DMS53 treated with DMSO at 0.1 percent for 48 hours (cell line): ENCODE data around the gene PTGIR.

ENCODE experiments used
- DNase-seq: peaks from one replicate; lab custom pipeline; 2025; ENCODE audit not compliant: unreplicated experiment; lab: John Stamatoyannopoulos, UW

The PTGIR gene

DNA sequence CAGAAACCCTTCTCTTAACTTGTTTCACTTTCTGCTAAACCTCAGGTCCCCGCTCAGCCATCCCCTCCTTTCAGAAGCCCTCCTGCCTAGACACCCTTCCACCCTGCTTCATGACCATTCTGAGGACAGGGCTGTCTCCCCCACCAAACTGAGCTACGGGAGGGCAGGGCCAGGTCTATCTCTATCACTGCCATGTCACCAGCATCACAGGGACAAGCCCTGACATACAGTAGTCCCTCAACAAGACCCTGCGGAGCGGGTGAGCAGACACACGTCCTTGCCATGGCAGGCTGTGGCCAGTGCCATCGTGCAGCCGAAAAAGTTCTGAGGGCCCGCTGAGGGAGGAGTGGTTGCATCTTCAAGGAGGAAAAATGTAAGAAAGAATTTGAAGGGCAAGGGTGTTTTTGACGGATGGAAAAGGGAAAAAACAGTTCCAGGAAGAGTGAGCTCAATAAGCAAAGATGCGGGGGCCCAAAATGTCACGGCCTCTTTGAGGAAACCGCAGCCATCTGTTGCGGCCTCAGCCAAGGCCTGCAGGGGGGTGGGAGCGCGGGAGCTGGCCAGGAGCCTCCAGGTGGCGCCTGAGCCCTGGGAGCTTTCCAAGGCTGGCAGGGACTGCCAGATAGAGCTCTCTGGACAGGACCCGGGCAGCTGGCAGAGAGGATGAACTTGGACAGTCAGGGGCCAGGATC is 8.1 kb downstream of the PTGIR start:
- peak; percentile 38 for DNase-seq

DNA sequence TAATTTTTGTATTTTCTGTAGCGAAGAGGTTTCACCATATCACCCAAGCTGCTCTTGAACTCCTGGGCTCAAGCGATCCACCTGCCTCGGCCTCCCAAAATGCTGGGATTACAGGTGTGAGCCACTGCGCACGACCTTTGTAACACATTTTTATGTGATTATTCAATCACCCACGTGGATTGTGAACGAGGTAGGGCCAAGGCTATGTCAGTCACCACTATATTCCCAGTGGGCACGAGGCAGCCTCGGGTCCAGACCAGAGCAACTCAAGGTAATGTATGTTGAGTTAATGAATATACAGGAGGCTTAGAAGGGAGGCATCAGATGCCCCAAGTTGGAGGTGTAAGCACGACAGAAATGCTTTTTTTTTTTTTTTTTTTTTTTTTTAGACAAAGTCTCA is 8.9 kb downstream of the PTGIR start:
- DNase-seq = no peak

DNA sequence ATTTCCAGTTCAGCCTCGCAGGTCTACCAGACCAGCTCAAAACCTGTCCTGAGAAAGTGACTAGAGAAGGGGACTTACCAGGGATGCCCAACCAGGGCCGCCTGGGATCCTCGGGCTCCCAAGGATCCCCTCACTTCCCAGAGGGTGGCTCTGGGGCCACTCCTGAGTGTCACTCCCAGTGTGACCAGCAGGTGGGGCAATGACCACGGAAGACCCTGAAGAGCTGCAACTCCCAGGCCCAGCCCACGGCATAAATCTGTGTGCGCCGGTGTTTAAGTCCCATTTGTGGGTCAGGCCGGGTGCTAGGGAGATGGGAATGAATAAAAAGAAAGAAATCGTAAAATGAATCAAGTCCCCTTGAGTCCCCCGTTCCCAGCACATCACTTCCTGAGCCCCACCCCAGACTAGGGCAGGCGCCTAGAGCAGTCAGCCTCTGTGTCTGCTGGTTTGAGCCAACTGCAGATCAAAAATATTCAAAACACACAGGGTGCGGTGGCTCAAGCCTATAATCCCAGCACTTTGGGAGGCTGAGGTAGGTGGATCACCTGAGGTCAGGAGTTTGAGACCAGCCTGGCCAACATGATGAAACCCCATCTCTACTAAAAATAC is 10.7 kb downstream of the PTGIR start:
- peak; percentile 43 for DNase-seq

DNA sequence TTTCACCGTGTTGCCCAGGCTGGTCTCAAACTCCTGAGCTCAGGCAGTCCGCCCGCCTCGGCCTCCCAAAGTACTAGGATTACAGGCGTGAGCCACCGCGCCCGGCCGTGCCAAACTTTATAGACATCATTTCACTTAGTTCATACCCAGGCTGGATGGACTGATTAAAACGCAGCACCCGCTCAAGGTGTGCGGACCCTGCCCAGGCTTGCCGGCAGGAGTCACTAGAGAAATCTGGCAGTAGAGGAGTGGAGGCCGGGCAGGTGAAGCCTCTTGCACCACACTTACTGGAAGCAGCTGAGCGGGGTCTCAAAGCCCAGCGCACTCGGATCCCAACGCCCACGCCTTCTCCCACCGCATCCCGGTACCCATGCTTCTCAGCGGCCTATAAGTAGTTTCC is 11.4 kb downstream of the PTGIR start:
- DNase-seq = no peak

DNA sequence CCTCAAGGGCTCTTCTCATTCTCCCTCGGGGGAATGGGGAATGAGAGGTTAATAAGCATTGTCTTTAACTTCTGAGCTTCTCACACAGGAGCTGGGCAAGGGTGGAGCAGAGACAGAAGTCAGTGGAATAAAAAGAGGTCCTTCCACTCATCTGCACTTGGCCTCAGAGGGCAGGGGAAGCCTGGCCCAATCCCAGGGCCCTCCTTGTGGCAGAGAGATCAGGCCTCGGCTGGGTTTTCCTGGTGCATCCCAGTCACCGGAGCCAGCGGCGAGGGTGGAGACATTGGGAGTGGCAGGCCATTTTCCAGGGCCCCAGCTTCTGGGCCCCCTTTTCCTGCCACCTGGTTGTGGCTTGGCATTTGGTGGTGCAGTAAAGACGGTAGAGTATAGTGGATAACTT is 13.1 kb downstream of the PTGIR start:
- no peak for DNase-seq

DNA sequence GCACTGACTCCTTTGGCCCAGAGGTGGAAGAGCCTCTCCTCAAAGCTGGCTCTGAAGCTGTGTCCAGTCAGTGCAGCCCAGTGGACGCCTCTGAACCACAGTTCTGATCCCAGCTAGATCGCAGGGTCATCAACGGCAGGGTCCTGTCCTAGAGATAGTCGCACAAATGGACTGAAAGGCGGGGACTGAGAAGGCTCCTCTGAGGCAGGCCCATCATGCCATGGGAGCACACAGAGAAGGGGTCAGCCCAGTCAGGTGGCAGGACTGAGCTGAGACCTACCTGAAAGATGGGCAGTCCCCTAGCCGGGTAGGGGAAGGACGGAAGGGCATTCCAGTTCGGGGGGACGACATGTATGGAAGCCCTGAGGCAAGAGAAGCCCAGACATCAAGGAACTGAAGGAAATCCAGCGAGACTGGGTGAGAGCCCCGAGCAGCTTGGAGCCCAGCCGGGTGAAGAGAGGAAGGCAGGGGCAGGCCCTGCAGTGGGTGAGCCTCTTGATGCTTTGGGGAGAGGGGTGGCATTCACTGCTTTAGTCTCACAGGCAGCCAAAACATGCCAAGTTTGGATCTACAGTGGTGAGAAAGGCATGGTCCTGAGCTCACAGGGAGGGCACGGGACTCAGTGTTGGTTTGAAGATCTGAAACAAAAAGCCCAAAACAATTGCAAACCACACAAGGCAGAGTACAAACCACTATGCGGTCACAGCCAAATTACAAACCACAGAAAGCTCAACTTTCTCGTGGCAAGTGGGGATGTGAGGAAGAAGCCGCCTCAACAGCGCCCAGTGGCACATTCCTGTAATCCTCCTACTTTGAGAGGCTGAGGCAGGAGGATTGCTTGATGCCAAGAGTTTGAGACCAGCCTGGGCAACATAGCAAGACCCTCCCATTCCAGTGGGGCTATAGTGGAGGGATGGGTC is 13.8 kb downstream of the PTGIR start:
- DNase-seq = no peak

DNA sequence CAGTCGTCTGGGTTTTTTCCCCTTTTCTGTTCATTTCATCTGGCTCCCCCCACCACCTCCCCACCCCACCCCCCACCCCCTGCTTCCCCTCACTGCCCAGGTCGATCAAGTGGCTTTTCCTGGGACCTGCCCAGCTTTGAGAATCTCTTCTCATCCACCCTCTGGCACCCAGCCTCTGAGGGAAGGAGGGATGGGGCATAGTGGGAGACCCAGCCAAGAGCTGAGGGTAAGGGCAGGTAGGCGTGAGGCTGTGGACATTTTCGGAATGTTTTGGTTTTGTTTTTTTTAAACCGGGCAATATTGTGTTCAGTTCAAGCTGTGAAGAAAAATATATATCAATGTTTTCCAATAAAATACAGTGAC is 14.5 kb downstream of the PTGIR start:
- no peak for DNase-seq

DNA sequence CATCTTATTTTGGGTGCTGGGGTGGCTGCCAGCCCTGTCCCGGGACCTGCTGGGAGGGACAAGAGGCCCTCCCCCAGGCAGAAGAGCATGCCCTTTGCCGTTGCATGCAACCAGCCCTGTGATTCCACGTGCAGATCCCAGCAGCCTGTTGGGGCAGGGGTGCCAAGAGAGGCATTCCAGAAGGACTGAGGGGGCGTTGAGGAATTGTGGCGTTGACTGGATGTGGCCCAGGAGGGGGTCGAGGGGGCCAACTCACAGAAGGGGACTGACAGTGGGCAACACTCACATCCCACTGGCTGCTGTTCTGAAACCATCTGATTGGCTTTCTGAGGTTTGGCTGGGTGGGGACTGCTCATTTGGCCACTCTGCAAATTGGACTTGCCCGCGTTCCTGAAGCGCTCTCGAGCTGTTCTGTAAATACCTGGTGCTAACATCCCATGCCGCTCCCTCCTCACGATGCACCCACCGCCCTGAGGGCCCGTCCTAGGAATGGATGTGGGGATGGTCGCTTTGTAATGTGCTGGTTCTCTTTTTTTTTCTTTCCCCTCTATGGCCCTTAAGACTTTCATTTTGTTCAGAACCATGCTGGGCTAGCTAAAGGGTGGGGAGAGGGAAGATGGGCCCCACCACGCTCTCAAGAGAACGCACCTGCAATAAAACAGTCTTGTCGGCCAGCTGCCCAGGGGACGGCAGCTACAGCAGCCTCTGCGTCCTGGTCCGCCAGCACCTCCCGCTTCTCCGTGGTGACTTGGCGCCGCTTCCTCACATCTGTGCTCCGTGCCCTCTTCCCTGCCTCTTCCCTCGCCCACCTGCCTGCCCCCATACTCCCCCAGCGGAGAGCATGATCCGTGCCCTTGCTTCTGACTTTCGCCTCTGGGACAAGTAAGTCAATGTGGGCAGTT is 15.1 kb downstream of the PTGIR start:
- DNase-seq = no peak

DNA sequence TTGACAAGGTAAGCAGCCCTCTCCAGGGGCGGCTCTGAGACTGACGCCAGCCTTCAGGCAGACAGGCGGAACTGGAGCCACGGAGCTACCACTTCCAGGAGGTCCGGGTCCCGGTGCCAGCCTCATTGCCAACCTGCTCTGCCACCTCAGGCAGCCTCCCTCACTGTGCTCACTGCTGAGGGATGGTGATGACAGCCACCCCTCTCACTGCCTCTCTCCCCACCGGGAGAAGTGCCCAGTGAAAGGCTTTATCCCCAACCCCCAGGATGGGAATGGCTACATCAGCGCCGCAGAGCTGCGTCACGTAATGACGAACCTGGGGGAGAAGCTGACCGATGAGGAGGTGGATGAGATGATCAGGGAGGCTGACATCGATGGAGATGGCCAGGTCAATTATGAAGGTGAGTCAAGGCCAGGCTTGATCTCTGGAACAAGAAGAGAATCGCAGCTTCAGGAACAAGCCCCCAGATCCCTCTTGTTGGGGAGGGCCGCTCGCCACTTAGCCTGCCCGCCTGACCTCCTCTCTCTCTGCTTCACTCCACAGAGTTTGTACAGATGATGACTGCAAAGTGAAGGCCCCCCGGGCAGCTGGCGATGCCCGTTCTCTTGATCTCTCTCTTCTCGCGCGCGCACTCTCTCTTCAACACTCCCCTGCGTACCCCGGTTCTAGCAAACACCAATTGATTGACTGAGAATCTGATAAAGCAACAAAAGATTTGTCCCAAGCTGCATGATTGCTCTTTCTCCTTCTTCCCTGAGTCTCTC is 16.1 kb downstream of the PTGIR start:
- no peak for DNase-seq

DNA sequence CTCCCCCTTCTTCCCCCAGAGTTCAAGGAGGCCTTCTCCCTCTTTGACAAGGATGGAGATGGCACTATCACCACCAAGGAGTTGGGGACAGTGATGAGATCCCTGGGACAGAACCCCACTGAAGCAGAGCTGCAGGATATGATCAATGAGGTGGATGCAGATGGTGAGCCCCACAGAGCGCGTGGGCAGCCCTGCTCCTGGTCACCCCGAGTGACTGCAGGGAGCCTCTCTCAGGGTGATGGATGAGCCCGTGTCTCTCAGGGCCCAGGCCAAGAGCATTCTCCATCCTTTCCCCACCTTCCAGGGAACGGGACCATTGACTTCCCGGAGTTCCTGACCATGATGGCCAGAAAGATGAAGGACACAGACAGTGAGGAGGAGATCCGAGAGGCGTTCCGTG is 16.7 kb downstream of the PTGIR start:
- DNase-seq = no peak

DNA sequence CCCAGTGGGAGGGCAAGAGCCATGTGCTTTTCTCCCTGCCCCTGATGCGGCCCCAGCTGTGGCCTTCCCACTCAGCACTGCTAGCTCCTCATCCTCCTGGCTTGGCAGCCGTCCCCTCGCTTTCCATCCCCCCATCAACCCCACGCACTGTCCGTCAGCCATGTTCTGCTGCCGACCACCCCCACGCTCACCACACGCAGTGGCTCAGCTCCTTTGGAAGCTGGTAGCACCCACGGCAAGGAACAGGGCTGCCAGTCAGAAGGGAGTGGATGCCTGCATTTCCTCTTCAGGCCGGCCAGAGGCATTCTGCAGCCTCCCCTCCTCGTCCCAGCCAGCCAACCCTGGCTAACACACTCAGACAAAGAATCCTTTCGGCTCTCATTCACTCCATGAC is 17.4 kb downstream of the PTGIR start:
- peak; percentile 10 for DNase-seq

DNA sequence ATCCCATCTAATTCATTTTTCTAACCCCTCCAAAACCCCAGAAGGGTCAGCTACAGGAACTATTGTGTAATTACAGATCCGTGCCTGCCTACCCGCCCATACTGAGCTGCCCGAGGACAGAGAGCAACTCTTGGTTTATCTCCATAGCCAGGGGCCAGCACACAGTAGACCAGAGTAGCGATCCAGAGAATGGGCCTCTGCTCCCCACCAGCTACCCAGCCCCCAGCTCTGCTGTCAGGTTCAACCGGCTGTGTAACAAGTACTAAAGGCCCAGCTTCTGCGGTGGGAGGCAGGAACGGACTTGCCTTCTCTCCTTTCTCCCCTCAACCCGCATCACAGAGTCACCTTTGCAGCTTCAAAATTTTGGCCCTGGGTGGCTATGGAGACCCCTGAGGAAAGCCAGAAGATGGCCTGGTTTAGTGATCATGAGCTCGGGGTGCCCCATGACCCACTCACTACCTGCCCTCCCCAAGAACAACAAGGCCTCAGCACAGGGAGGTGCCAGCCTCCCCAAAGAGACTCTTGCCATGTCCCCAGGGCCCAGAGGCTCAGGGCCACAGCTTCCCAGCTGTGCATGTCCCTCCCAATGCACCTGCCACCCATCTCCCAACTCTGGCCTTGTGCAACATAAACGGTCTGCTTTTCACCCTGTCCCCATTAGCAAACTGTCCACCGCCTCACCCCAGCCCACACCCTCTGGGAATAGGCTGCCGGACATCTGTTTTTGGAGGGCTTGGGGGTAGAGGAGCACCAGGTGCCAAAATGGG is 18.0 kb downstream of the PTGIR start:
- DNase-seq = no peak

DNA sequence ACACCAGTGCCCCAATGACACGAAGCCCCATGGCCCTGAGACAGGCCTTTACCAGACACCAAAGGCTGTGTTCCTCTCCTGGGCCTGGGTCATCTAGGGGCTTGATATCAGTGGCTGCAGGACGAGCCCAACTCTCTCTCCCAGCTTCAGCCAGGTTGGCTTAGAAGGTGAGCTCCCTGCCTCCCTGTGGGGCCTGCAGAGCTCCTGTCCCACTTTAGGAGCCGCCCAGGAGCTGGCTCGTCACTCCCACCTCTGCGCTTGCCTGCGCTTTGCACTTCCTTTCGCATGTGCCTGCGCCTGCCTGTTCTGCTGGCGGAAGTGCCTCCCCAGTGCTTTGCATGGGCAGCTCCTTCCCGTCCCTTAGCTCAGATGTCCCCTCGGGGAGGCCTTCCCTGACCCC is 18.9 kb downstream of the PTGIR start:
- no peak for DNase-seq

DNA sequence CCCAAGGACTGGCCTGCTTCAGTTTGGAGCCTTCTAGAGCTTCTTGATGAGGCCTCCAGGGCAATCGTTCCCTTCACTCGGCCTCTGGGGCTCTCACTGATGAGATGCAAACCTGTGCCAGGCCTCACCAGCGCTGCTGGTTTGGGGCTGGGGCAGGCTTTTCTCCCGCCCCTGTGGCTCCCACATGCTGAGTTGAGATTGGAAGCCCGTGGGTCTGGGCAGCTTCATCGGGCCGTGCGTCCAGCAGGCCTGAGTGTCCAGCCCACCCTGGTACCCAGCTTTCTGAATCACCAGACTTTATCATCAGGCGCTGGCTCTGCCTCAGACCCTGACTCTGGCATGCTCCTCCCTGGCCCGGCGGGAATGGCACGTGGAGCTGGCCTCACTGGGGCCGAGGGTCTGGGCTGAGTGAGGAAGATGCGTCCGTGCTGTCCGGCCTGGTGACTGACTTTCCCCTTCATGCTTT is 19.5 kb downstream of the PTGIR start:
- DNase-seq = no peak

DNA sequence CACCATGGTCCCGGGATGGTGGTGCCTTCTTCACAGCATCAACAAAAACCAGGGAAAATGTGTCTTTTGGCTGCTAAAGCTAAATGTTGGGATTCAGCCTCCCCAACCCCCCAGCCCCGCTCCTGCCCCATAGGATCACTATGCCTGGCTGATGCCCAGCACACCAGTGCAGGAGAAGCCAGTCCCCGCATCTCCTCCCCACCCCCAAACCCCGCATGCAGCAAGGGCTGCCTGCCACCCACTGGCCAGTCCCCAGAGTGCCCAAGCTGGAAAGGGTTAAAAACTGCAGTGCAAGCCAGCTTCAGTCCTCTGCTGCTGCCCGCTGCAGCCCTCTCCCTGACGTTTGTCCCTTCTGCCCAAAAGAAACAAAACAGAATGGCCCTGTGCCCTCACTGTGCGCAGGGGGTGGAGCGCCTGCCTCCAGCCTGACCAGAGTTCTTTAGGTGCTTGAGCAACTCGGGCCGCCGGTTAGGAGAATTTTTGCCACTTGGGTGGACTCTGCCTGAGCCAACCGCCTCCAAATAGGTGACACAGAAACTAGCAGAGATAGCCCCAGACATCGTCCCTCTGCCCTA is 20.0 kb downstream of the PTGIR start:
- no peak for DNase-seq

DNA sequence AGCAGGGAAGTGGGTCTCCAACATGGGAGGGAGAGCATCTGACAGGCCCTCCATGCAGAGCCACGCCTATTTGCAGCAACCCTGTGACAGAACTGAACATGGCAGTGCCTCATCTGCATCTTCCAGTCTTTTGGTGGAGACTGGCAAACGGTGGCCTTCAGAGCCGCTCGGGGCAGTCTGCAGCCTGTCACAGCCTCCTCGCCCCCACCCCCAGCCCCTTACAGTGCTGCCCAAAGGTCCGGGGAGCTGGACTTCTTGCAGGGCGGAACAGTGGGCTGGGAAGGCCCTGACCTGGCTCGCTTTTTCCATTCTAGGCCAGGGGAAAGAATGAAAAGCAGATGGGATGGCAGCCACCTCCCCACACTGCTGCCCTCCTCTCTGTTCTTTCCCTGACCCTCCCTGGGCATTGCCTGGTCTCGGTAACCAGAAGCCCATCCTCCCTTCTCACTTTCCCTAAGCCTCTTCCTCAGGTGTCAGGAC is 21.1 kb downstream of the PTGIR start:
- no peak for DNase-seq

DNA sequence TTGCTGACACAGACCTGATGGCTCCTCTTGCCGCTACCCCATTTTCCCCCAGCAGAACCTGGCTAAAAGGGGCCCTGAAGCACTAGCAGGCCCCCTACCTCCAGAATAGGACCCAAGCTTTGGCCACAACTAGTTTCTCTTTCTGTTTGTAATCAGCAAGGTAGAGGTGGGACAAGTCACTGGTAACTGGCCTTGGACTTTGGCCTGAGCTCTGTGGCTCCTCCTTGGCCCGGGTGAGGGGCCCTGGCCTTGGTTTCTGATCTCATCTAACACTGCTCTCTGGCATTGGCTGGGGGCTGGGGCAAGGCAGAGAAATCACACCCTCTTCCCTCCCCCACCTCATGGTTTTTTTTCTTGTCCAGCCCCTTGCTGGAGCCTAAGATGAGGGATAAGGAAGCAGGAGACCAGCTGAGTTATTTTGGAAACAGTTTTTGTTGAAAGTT is 21.7 kb downstream of the PTGIR start:
- no peak for DNase-seq

DNA sequence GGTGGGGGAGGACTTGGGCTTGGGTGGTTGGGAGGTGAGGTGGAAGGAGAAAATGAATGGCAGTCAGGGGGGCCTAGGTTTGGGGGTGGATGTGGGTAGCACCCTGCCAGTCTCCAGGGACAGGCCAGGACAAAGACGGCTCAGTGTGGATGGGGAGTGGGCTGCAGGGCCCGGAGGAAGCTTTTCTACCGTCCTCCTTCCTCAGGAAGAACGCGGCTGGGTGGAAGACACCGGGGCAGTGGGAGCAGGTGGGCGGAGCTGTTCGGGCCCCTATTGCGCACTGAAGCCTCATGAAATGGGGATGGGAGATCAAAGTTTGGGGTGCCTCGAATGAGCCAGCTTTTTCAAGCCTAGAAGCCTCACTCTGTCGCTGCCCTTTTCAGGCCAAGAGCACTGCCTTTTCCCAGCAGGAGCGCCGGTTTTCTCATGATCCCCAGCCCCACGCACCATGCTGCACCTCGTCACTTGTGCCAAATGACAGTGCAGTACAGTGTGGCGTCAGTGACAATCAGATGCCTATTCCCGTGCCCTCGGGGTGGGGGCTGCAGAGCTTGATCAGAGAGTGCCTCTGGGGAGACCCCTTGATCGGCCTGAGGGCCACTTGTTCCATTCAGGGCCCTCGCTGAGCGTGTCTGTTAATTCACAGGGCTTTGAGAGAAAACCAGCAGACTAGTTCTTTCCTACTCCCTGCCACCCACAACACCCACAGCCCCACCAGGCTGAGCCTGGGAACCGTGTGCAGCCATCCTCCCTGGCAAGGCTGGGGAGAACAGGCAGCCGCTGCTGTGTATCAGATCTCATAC is 22.3 kb downstream of the PTGIR start:
- DNase-seq = no peak
